Smooth muscle cell (in vitro differentiated cells): ENCODE results near the gene FAM50A. TPM values are rescaled to one million over a fixed set of nuclear protein-coding genes. Genes with fewer than 3 reads are reported as not detected.

Experiments used
- DNase-seq: peaks from one replicate; lab custom pipeline; 2025; ENCODE audit not compliant: unreplicated experiment; lab: John Stamatoyannopoulos, UW
- H2AFZ ChIP-seq: fragments of 200-600 bp; sonication (generic); 2 replicates; pipeline ENCODE4 v1.6.0; 2016; ENCODE audit warnings: antibody characterized with exemption, low read depth, mild to moderate bottlenecking
- H3F3A ChIP-seq: fragments of 200-600 bp; sonication (generic); 2 replicates; pipeline ENCODE4 v1.6.0; 2017; ENCODE audit warnings: antibody characterized with exemption, low read depth
- H3K27ac ChIP-seq: fragments of 200-600 bp; sonication (generic); 2 replicates; pipeline ENCODE4 v1.5.1; 2016; ENCODE audit warnings: low read depth, mild to moderate bottlenecking
- H3K27me3 ChIP-seq: fragments of 200-600 bp; sonication (generic); 2 replicates; pipeline ENCODE4 v1.6.1; 2016; ENCODE audit warnings: low read depth, mild to moderate bottlenecking
- H3K36me3 ChIP-seq: fragments of 200-600 bp; sonication (generic); 2 replicates; pipeline ENCODE4 v1.5.1; 2016; ENCODE audit warnings: low read depth
- H3K4me1 ChIP-seq: fragments of 200-600 bp; sonication (generic); 2 replicates; pipeline ENCODE4 v1.5.1; 2016; ENCODE audit warnings: low read depth
- H3K4me2 ChIP-seq: fragments of 200-600 bp; sonication (generic); 2 replicates; pipeline ENCODE4 v1.6.0; 2016; ENCODE audit warnings: mild to moderate bottlenecking
- H3K4me3 ChIP-seq: fragments of 200-600 bp; sonication (generic); 2 replicates; pipeline ENCODE4 v1.5.1; 2016; ENCODE audit warnings: mild to moderate bottlenecking
- H3K79me2 ChIP-seq: fragments of 200-600 bp; sonication (generic); 2 replicates; pipeline ENCODE4 v1.6.0; 2016; ENCODE audit warnings: low read depth, mild to moderate bottlenecking
- H3K9ac ChIP-seq: fragments of 200-600 bp; sonication (generic); 2 replicates; pipeline ENCODE4 v1.6.0; 2016; ENCODE audit warnings: low read depth
- H3K9me3 ChIP-seq: fragments of 200-600 bp; sonication (generic); replicated peaks from 2 replicates; pipeline ENCODE4 v1.5.1; 2016; ENCODE audit warnings: low read depth
- H4K20me1 ChIP-seq: fragments of 200-600 bp; sonication (generic); 2 replicates; pipeline ENCODE4 v1.6.0; 2016; ENCODE audit warnings: low read depth
- WGBS: methylation state at CpG from one replicate; pipeline ENCODE4 v1.1.7; 2016; ENCODE audit warnings: low lambda C conversion rate; 5-methylcytosine and 5-hydroxymethylcytosine counted together
- polyA plus RNA-seq: library from polyadenylated mRNA; unstranded; fragments of >200 nt; fragmentation: Nextera tagmentation; extraction: Ambion mirVana; gene quantifications from 2 replicates; pipeline ENCODE4 v1.2.1, GENCODE V29; 2016
- total RNA-seq: library from RNA; depleted of rRNA; stranded (reverse); fragments of >200 nt; gene quantifications from 2 replicates; pipeline ENCODE4 v1.2.3, GENCODE V29; 2014
- TF ChIP-seq, protein P1 (sequence below): fragments of 200-600 bp; sonication (generic); IDR thresholded peaks from 2 replicates; pipeline ENCODE4 v1.5.1; 2017; ENCODE audit warnings: borderline replicate concordance, mild to moderate bottlenecking, antibody characterized with exemption; ENCODE audit not compliant: insufficient read depth, poor library complexity, severe bottlenecking

FAM50A gene
- total and polyA plus RNA-seq, 2 experiments from 2014 or later, result 46.0 to 183 TPM

DNA sequence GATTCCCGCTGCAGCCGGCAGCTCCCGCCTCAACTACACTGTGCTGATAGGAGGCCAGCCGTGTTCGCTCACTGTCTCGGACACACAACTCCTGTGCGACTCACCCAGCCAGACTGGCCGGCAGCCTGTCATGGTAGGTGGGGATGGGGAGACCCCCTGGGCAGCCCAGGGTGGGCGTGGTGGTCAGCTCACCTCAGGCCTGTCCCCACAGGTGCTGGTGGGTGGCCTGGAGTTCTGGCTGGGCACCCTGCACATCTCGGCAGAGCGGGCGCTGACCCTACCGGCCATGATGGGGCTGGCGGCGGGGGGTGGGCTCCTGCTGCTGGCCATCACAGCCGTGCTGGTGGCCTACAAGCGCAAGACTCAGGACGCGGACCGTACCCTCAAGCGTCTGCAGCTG, 23.6 kb downstream of the FAM50A start:
- H3K36me3 ChIP-seq, result no peaks in the 10 kb centered on the region
- no peaks in the 10 kb centered on the region for H3K9me3 ChIP-seq
- H3K27ac ChIP-seq, result no peak overlapping the region
- no peak overlapping the region for H3K4me3 ChIP-seq
- H2AFZ ChIP-seq, result no peak overlapping the region
- no peak overlapping the region for H3K9ac ChIP-seq
- peaks cover 44% of the 10 kb centered on the region for H4K20me1 ChIP-seq
- H3K4me2 ChIP-seq, result no peak overlapping the region
- WGBS, result 97% methylated on average over 15 of the region's 21 CpGs
- H3F3A ChIP-seq, result no peaks in the 10 kb centered on the region
- TF ChIP-seq, protein P1, sequence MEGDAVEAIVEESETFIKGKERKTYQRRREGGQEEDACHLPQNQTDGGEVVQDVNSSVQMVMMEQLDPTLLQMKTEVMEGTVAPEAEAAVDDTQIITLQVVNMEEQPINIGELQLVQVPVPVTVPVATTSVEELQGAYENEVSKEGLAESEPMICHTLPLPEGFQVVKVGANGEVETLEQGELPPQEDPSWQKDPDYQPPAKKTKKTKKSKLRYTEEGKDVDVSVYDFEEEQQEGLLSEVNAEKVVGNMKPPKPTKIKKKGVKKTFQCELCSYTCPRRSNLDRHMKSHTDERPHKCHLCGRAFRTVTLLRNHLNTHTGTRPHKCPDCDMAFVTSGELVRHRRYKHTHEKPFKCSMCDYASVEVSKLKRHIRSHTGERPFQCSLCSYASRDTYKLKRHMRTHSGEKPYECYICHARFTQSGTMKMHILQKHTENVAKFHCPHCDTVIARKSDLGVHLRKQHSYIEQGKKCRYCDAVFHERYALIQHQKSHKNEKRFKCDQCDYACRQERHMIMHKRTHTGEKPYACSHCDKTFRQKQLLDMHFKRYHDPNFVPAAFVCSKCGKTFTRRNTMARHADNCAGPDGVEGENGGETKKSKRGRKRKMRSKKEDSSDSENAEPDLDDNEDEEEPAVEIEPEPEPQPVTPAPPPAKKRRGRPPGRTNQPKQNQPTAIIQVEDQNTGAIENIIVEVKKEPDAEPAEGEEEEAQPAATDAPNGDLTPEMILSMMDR, result no peak
- H3K4me1 ChIP-seq, result no peaks in the 10 kb centered on the region
- DNase-seq, result no peak
- no peaks in the 10 kb centered on the region for H3K79me2 ChIP-seq
- no peaks in the 10 kb centered on the region for H3K27me3 ChIP-seq

DNA sequence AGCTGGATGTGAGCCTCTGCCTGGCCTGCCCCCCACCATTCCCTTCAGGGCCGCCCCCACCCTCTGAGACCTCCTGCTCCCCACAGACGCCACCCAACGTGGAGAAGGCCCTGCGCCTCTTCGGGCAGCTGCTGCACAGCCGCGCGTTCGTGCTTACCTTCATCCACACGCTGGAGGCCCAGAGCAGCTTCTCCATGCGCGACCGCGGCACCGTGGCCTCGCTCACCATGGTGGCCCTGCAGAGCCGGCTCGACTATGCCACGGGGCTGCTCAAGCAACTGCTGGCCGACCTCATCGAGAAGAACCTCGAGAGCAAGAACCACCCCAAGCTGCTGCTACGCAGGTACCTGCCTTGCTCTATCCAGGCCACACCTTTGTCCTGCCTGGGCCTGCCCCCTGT, 24.3 kb downstream of the FAM50A start:
- TF ChIP-seq, protein P1, result no peak
- no peak overlapping the region for H2AFZ ChIP-seq
- no peaks in the 10 kb centered on the region for H3K27me3 ChIP-seq
- H3K79me2 ChIP-seq, result no peaks in the 10 kb centered on the region
- no peaks in the 10 kb centered on the region for H3F3A ChIP-seq
- no peak overlapping the region for H3K9ac ChIP-seq
- no peaks in the 10 kb centered on the region for H3K4me1 ChIP-seq
- H4K20me1 ChIP-seq, result peaks cover 38% of the 10 kb centered on the region
- WGBS, result 87% methylated on average over 15 of the region's 23 CpGs
- no peak for DNase-seq
- no peak overlapping the region for H3K27ac ChIP-seq
- no peak overlapping the region for H3K4me3 ChIP-seq
- H3K36me3 ChIP-seq, result no peaks in the 10 kb centered on the region
- no peaks in the 10 kb centered on the region for H3K9me3 ChIP-seq
- no peak overlapping the region for H3K4me2 ChIP-seq

- Histone ChIP-seq H3F3A (no peaks in the 10 kb centered on the region), H2AFZ (no peak overlapping the region), H4K20me1 (peaks cover 31% of the 10 kb centered on the region), H3K9ac (no peak overlapping the region), H3K79me2 (no peaks in the 10 kb centered on the region), H3K4me3 (no peak overlapping the region), H3K9me3 (no peaks in the 10 kb centered on the region), H3K36me3 (no peaks in the 10 kb centered on the region), H3K27ac (no peak overlapping the region), H3K4me2 (no peak overlapping the region), H3K4me1 (no peaks in the 10 kb centered on the region), H3K27me3 (no peaks in the 10 kb centered on the region)
- TF ChIP-seq, protein P1, result no peak
- no peak for DNase-seq
- WGBS, result 92% methylated on average over 9 of the region's 9 CpGs
These were observed 25.2 kb downstream of the FAM50A start for GRCh38 chrX:154469114-154469513.

GRCh38 chrX:154469880-154470279, 25.9 kb downstream of the FAM50A start:
- no peaks in the 10 kb centered on the region for H3K9me3 ChIP-seq
- no peaks in the 10 kb centered on the region for H3K27me3 ChIP-seq
- no peak for DNase-seq
- no peaks in the 10 kb centered on the region for H3F3A ChIP-seq
- 95% methylated on average over 18 of the region's 18 CpGs for WGBS
- no peak overlapping the region for H3K27ac ChIP-seq
- no peaks in the 10 kb centered on the region for H3K4me1 ChIP-seq
- H3K4me2 ChIP-seq, result no peak overlapping the region
- no peak overlapping the region for H2AFZ ChIP-seq
- H3K79me2 ChIP-seq, result no peaks in the 10 kb centered on the region
- no peaks in the 10 kb centered on the region for H3K36me3 ChIP-seq
- no peak overlapping the region for H3K9ac ChIP-seq
- TF ChIP-seq, protein P1, result no peak
- peaks cover 24% of the 10 kb centered on the region for H4K20me1 ChIP-seq
- H3K4me3 ChIP-seq, result no peak overlapping the region
